ENCODE data around the gene KLHL10.

Gene KLHL10

DNA sequence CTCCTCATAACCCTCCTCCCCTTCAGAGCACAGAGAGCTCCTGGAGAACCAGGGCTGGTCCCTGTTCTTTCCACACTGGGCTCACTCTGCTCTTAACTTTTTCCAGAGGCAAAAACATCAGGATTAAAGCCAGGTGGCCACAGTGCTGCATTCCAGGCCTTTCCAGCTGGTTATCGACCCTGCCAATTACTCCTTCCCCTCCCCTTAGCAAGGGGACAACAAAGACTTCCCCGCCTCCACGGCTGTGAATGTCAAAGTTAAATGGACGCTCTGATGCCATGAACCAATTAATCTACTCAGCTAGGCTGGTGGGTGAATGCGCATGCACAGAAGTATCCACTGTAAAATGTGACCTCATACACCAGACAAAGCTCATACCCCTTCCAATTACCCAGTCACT, 58.0 kb downstream of the KLHL10 start:
- DNase-seq (ENCODE audit: low read depth): peak; percentile 27

DNA sequence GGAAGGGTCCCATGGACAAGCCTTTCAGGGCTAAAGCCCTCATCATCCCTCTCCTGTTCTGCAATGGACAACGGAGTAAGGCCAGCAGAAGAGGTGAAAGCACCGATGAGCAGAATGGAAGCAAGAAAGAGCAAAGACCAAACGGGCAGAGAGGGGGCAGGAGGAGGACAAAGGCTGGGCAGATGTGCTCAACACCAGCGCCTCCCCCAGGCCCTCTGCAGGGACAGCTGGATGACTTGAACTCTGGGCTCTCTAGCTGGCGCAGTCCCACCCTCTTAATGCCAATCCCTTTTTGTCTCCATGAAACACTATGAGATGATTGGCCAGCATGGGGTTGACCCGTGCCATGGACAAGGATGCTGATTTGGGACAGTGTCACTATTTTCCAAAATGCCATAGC, 59.1 kb downstream of the KLHL10 start:
- no peak for DNase-seq (ENCODE audit: low read depth)
